DMS79 treated with DMSO at 0.1 percent for 48 hours (cell line): ENCODE measurements around the gene ABLIM2.

Experiments
- DNase-seq: peaks from one replicate; lab custom pipeline; 2025; lab: John Stamatoyannopoulos, UW

The ABLIM2 gene

GRCh38 chr4:8084712-8085490 lies 73.7 kb downstream of the ABLIM2 start:
- no peak for DNase-seq

- DNase-seq, result no peak
Observed at GRCh38 chr4:8084031-8084660, 74.5 kb downstream of the ABLIM2 start.

GRCh38 chr4:8083086-8083825 lies 75.4 kb downstream of the ABLIM2 start:
- DNase-seq, result no peak

GRCh38 chr4:8082517-8083055 lies 76.0 kb downstream of the ABLIM2 start:
- no peak for DNase-seq

- DNase-seq, result no peak
Observed at GRCh38 chr4:8081621-8082516, 76.7 kb downstream of the ABLIM2 start.

GRCh38 chr4:8081171-8081570 lies 77.4 kb downstream of the ABLIM2 start:
- no peak for DNase-seq

GRCh38 chr4:8080754-8081065 lies 77.9 kb downstream of the ABLIM2 start:
- DNase-seq, result no peak

- DNase-seq, result no peak
Observed at GRCh38 chr4:8079916-8080753, 78.5 kb downstream of the ABLIM2 start.

GRCh38 chr4:8079031-8079885 lies 79.4 kb downstream of the ABLIM2 start:
- DNase-seq, result no peak

- no peak for DNase-seq
Observed at GRCh38 chr4:8078610-8079015, 80.0 kb downstream of the ABLIM2 start.

- DNase-seq, result no peak
Observed at GRCh38 chr4:8078109-8078494, 80.5 kb downstream of the ABLIM2 start.

GRCh38 chr4:8077181-8078108 lies 81.2 kb downstream of the ABLIM2 start:
- DNase-seq, result no peak

GRCh38 chr4:8076023-8076422 lies 82.6 kb downstream of the ABLIM2 start:
- DNase-seq, result peak; percentile 5

GRCh38 chr4:8073206-8073863 lies 85.3 kb downstream of the ABLIM2 start:
- no peak for DNase-seq

GRCh38 chr4:8072235-8072968 lies 86.2 kb downstream of the ABLIM2 start:
- no peak for DNase-seq

GRCh38 chr4:8071766-8072165 lies 86.8 kb downstream of the ABLIM2 start:
- no peak for DNase-seq
